Measurements from ENCODE around the gene PTPRE. TPM values are rescaled to one million over a fixed set of nuclear protein-coding genes. Genes with fewer than 3 reads are reported as not detected.

Gene PTPRE
- polyA plus RNA-seq, 1 donor from 2014 or later, result 4.1 TPM

DNA sequence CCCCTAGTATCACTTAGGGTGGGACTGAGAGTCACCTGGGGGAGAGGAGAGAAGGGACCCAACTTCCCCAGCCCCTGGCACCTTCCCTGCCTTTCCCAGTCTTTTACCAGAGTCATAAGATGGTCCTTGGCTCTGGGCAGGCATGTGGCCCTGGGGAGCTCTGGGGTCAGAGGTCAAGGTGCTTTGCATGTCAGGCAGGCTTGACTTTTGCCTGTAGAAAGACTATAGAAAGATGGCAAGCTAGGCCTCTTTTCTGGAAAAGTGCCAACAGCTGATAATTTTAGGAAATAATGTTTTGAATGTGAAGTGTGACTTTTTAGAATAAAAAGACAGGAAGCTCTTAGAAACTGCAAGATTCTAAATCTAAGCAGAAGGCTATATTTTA is 151.8 kb downstream of the PTPRE start:
- Histone ChIP-seq H3K9ac (ENCODE audit: low read length) (no peak overlapping the region), H3K4me2 (ENCODE audit: low read length) (no peak overlapping the region), H3K27ac (ENCODE audit: low read length) (no peak overlapping the region), H3F3A (ENCODE audit: insufficient read depth, low read length, poor library complexity, severe bottlenecking) (no peaks in the 10 kb centered on the region), H3K27me3 (ENCODE audit: insufficient read depth, low read depth, low read length) (no peaks in the 10 kb centered on the region), H3K9me3 (ENCODE audit: low read length) (no peaks in the 10 kb centered on the region), H3K4me3 (ENCODE audit: low read length) (no peak overlapping the region), H4K20me1 (ENCODE audit: insufficient read depth) (no peaks in the 10 kb centered on the region), H3K36me3 (ENCODE audit: insufficient read depth, low read length) (no peaks in the 10 kb centered on the region), H3K79me2 (replicated peaks; ENCODE audit: insufficient read depth, low read length) (no peaks in the 10 kb centered on the region), H2AFZ (ENCODE audit: low read depth, low read length) (no peak overlapping the region), H3K9me2 (ENCODE audit: insufficient read depth, low read length) (no peaks in the 10 kb centered on the region)
- TF ChIP-seq RAD21 (conservative IDR thresholded peaks at IDR 0.05) (no peak), EP300 (conservative IDR thresholded peaks at IDR 0.05; ENCODE audit: poor library complexity, severe bottlenecking) (no peak), TAF1 (IDR thresholded peaks at IDR 0.05; ENCODE audit: low read depth) (no peak), SMC3 (conservative IDR thresholded peaks at IDR 0.05; ENCODE audit: poor library complexity) (no peak), POLR2AphosphoS5 (IDR thresholded peaks at IDR 0.05) (no peak), MXI1 (conservative IDR thresholded peaks at IDR 0.05; ENCODE audit: poor library complexity, severe bottlenecking) (no peak)
- TF ChIP-seq, protein P1, sequence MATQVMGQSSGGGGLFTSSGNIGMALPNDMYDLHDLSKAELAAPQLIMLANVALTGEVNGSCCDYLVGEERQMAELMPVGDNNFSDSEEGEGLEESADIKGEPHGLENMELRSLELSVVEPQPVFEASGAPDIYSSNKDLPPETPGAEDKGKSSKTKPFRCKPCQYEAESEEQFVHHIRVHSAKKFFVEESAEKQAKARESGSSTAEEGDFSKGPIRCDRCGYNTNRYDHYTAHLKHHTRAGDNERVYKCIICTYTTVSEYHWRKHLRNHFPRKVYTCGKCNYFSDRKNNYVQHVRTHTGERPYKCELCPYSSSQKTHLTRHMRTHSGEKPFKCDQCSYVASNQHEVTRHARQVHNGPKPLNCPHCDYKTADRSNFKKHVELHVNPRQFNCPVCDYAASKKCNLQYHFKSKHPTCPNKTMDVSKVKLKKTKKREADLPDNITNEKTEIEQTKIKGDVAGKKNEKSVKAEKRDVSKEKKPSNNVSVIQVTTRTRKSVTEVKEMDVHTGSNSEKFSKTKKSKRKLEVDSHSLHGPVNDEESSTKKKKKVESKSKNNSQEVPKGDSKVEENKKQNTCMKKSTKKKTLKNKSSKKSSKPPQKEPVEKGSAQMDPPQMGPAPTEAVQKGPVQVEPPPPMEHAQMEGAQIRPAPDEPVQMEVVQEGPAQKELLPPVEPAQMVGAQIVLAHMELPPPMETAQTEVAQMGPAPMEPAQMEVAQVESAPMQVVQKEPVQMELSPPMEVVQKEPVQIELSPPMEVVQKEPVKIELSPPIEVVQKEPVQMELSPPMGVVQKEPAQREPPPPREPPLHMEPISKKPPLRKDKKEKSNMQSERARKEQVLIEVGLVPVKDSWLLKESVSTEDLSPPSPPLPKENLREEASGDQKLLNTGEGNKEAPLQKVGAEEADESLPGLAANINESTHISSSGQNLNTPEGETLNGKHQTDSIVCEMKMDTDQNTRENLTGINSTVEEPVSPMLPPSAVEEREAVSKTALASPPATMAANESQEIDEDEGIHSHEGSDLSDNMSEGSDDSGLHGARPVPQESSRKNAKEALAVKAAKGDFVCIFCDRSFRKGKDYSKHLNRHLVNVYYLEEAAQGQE (IDR thresholded peaks at IDR 0.05; ENCODE audit: borderline replicate concordance), result no peak
- TF ChIP-seq, protein P2, sequence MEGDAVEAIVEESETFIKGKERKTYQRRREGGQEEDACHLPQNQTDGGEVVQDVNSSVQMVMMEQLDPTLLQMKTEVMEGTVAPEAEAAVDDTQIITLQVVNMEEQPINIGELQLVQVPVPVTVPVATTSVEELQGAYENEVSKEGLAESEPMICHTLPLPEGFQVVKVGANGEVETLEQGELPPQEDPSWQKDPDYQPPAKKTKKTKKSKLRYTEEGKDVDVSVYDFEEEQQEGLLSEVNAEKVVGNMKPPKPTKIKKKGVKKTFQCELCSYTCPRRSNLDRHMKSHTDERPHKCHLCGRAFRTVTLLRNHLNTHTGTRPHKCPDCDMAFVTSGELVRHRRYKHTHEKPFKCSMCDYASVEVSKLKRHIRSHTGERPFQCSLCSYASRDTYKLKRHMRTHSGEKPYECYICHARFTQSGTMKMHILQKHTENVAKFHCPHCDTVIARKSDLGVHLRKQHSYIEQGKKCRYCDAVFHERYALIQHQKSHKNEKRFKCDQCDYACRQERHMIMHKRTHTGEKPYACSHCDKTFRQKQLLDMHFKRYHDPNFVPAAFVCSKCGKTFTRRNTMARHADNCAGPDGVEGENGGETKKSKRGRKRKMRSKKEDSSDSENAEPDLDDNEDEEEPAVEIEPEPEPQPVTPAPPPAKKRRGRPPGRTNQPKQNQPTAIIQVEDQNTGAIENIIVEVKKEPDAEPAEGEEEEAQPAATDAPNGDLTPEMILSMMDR (IDR thresholded peaks at IDR 0.05; ENCODE audit: poor library complexity, severe bottlenecking), result no peak

DNA sequence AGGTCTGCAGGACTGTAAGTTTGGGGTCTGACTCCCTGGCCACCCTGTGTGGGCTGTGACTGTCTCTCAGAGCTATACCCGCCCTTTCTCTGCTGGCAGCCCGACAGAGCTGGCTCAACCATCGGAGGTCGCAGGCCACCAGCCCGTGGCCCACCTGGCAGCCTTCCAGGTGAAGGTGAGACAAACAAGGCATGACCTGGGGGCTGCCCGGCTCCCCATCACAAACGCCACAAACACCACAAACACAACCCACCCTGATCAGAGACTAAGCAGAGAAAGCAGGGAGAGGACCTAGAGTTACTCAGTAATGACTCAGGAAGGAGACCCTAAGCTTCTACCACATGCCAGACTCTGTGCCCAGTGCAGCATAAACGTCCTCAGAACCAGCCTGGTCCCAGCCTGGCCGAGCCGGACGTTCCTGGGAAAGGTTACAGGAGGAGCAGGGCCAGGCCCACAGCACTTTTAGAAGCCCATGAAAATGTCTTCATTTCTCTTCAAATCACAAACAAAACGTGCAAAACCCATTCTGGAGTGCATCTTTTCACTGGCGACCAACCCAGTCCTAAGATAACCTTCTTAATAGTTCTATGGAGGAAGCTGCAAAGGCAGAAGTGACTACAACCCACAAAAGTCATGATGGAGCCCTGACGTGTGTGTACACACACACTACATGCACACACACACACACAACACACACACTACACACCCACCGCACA is 152.5 kb downstream of the PTPRE start:
- no peaks in the 10 kb centered on the region for H3K27me3 ChIP-seq (ENCODE audit: insufficient read depth, low read depth, low read length)
- no peaks in the 10 kb centered on the region for H3K79me2 ChIP-seq (replicated peaks; ENCODE audit: insufficient read depth, low read length)
- H3K4me2 ChIP-seq (ENCODE audit: low read length), result no peak overlapping the region
- no peaks in the 10 kb centered on the region for H3K9me2 ChIP-seq (ENCODE audit: insufficient read depth, low read length)
- H3F3A ChIP-seq (ENCODE audit: insufficient read depth, low read length, poor library complexity, severe bottlenecking), result no peaks in the 10 kb centered on the region
- H3K36me3 ChIP-seq (ENCODE audit: insufficient read depth, low read length), result no peaks in the 10 kb centered on the region
- no peak overlapping the region for H2AFZ ChIP-seq (ENCODE audit: low read depth, low read length)
- H3K4me3 ChIP-seq (ENCODE audit: low read length), result no peak overlapping the region
- no peaks in the 10 kb centered on the region for H3K9me3 ChIP-seq (ENCODE audit: low read length)
- TF ChIP-seq POLR2AphosphoS5 (IDR thresholded peaks at IDR 0.05), result no peak
- TF ChIP-seq RAD21 (conservative IDR thresholded peaks at IDR 0.05), result no peak
- no peak for TF ChIP-seq MXI1 (conservative IDR thresholded peaks at IDR 0.05; ENCODE audit: poor library complexity, severe bottlenecking)
- TF ChIP-seq, protein P2 (IDR thresholded peaks at IDR 0.05; ENCODE audit: poor library complexity, severe bottlenecking), result no peak
- TF ChIP-seq EZH2 (IDR thresholded peaks at IDR 0.05; ENCODE audit: borderline replicate concordance, insufficient read depth, low read length, poor library complexity, severe bottlenecking), result no peak
- no peak overlapping the region for H3K9ac ChIP-seq (ENCODE audit: low read length)
- no peaks in the 10 kb centered on the region for H4K20me1 ChIP-seq (ENCODE audit: insufficient read depth)
- no peak overlapping the region for H3K27ac ChIP-seq (ENCODE audit: low read length)

Measured in neural cell (in vitro differentiated cells).